NCI-H748 (cell line): ENCODE measurements around the gene IL17RB.

Source experiments
- DNase-seq: peaks from one replicate; lab custom pipeline; 2025; ENCODE audit not compliant: unreplicated experiment; lab: John Stamatoyannopoulos, UW

IL17RB gene

GRCh38 chr3:53902067-53902466 is 55.7 kb downstream of the IL17RB start:
- DNase-seq = no peak

GRCh38 chr3:53902711-53903110 is 56.3 kb downstream of the IL17RB start:
- DNase-seq = no peak

- DNase-seq = no peak
These were observed 67.0 kb downstream of the IL17RB start for GRCh38 chr3:53913401-53913800.
